GM18861 (cell line): ENCODE data around the gene BPIFB6.

ENCODE experiments used
- ATAC-seq: cut with Tn5 transposase; IDR thresholded peaks from one replicate; pipeline ENCODE4 v1.9.1; 2021; ENCODE audit not compliant: unreplicated experiment

The BPIFB6 gene

GRCh38 chr20:33015700-33016580 lies 15.5 kb upstream of the BPIFB6 start:
- ATAC-seq, result no peak

GRCh38 chr20:33016581-33017109 lies 14.8 kb upstream of the BPIFB6 start:
- no peak for ATAC-seq

- ATAC-seq, result no peak
Observed at GRCh38 chr20:33017542-33017941, 13.9 kb upstream of the BPIFB6 start.

GRCh38 chr20:33018169-33018931 lies 13.1 kb upstream of the BPIFB6 start:
- ATAC-seq, result no peak

- ATAC-seq, result no peak
Observed at GRCh38 chr20:33019465-33020277, 11.8 kb upstream of the BPIFB6 start.

- no peak for ATAC-seq
Observed at GRCh38 chr20:33020278-33021161, 10.9 kb upstream of the BPIFB6 start.

GRCh38 chr20:33021879-33022278 lies 9.6 kb upstream of the BPIFB6 start:
- ATAC-seq, result no peak

GRCh38 chr20:33022289-33022688 lies 9.2 kb upstream of the BPIFB6 start:
- no peak for ATAC-seq

- ATAC-seq, result no peak
Observed at GRCh38 chr20:33022694-33023438, 8.6 kb upstream of the BPIFB6 start.

GRCh38 chr20:33023439-33024242 lies 7.8 kb upstream of the BPIFB6 start:
- no peak for ATAC-seq

- no peak for ATAC-seq
Observed at GRCh38 chr20:33024243-33024560, 7.2 kb upstream of the BPIFB6 start.

GRCh38 chr20:33024609-33025317 lies 6.7 kb upstream of the BPIFB6 start:
- ATAC-seq, result no peak

- no peak for ATAC-seq
Observed at GRCh38 chr20:33025318-33025876, 6.1 kb upstream of the BPIFB6 start.

- ATAC-seq, result no peak
Observed at GRCh38 chr20:33026072-33026778, 5.2 kb upstream of the BPIFB6 start.

- no peak for ATAC-seq
Observed at GRCh38 chr20:33026779-33027759, 4.4 kb upstream of the BPIFB6 start.
